Urinary bladder (tissue), 4 donors: ENCODE results near the gene PODXL2. TPM values are rescaled to one million over a fixed set of nuclear protein-coding genes. Genes with fewer than 3 reads are reported as not detected.
"Not testable (repeated sequence)": the region's sequence is repeated elsewhere in the genome, so short reads cannot be mapped to it uniquely, and the experiment has no call there.

Experiments
- DNase-seq: peaks from one replicate; pipeline ENCODE4 v3.0.0-alpha.2; 2015; ENCODE audit errors: extremely low spot score
- H3K27ac ChIP-seq: one replicate; pipeline ENCODE4 v1.5.1; 2013; ENCODE audit warnings: low read depth, mild to moderate bottlenecking, moderate library complexity
- H3K36me3 ChIP-seq: one replicate; pipeline ENCODE4 v1.6.1; 2013; ENCODE audit warnings: mild to moderate bottlenecking, moderate library complexity; ENCODE audit not compliant: insufficient read depth
- H3K4me1 ChIP-seq: one replicate; pipeline ENCODE4 v1.6.1; 2013; ENCODE audit warnings: mild to moderate bottlenecking, moderate library complexity; ENCODE audit not compliant: insufficient read depth
- H3K4me3 ChIP-seq: one replicate; pipeline ENCODE4 v1.5.1; 2013; ENCODE audit warnings: low read depth, low read length
- WGBS: extraction: QIAGEN DNeasy Blood & Tissue Kit; methylation state at CpG from one replicate; pipeline ENCODE4 v1.1.7; 2013; 5-methylcytosine and 5-hydroxymethylcytosine counted together
- polyA plus RNA-seq: library from polyadenylated mRNA; stranded (reverse); fragments of 200-250 nt; gene quantifications from one replicate; pipeline ENCODE4 v1.2.3, GENCODE V29; 2013
- total RNA-seq: library from RNA; depleted of rRNA; stranded (reverse); fragments of >200 nt; gene quantifications from one replicate; pipeline ENCODE4 v1.2.3, GENCODE V29; 2014
- donor health status: healthy with polysubstance abuse.
- donor health status: healthy.

PODXL2 gene
- total and polyA plus RNA-seq, 2 donors = 4.2 to 5.5 TPM

DNA sequence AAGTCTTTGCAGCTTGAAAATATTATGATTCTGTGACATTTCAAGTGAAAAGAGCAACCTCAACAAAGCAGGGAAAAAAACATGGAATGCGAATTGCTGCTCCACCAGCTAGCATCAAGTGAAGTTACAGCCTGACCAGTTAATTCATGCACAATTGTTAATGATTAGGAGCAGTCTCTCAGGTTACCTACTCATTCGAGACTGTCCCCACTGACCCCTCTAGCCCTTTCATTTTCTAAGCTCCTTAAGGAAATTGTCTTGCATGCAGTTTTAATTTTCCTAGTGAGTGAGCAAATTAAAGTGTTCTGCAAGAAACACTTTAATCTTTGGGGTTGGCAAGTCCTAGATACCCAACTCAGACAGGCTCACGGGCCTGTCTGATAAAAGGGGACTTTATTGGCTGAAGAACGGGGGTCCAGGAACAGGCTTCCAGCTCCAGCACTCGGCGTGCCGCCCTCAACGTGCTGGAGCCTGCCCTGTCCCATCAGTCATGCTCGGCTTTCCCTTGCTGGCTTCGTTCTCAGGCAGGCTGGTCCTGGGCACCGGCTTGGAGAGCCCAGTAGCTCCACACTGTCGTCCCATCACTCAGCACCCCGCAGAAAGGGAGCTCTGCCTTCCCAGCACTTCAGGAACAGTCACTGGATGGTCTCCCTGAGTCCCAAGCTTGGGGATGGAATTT lies 18.3 kb downstream of the PODXL2 start:
- WGBS = 78% methylated on average over 13 of the region's 13 CpGs
- no peak for DNase-seq
- no peak overlapping the region for H3K27ac ChIP-seq
- no peak overlapping the region for H3K4me3 ChIP-seq
- no peaks in the 10 kb centered on the region for H3K4me1 ChIP-seq
- no peaks in the 10 kb centered on the region for H3K36me3 ChIP-seq

DNA sequence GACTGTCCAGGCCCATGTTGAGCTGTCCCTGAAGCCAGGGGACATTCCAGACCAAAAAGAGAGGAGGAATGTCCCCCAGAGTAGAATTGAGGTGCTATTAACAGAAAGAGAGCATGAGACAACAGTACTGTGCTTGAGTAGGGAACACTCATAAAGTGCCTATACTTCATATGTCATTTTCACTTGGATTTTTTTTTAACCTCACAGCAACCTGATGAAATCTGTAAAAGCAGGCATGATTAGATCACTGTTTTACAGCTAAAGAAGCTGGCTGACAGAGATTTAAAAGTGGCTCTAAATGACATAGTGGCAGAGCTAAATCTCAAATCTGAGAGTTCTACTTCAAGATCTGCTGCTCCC lies 18.8 kb downstream of the PODXL2 start:
- no peak overlapping the region for H3K27ac ChIP-seq
- no peak for DNase-seq
- no peaks in the 10 kb centered on the region for H3K4me1 ChIP-seq
- H3K36me3 ChIP-seq = no peaks in the 10 kb centered on the region
- no peak overlapping the region for H3K4me3 ChIP-seq

DNA sequence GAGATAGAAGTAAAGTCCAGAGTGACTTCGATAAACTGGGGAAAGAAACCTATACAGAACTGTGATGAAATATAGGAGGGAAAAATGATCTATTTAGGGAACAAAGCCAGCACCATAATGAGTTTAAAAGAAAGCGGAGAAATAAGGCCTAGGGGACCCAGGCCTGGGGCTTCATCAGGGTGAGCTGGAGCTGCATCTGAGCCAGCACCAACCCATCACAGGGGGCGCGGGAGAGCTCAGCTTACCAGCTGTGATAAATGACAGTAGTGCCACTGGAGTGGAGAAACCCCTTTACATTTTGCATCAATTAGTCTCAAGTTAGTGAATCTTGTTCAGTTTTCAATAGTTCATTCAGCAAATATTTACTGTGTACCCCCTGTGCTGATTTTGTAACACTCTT lies 21.3 kb downstream of the PODXL2 start:
- H3K4me1 ChIP-seq = no peaks in the 10 kb centered on the region
- no peak overlapping the region for H3K4me3 ChIP-seq
- DNase-seq = no peak
- no peak overlapping the region for H3K27ac ChIP-seq
- 92% methylated on average over 4 of the region's 4 CpGs for WGBS
- H3K36me3 ChIP-seq = no peaks in the 10 kb centered on the region

DNA sequence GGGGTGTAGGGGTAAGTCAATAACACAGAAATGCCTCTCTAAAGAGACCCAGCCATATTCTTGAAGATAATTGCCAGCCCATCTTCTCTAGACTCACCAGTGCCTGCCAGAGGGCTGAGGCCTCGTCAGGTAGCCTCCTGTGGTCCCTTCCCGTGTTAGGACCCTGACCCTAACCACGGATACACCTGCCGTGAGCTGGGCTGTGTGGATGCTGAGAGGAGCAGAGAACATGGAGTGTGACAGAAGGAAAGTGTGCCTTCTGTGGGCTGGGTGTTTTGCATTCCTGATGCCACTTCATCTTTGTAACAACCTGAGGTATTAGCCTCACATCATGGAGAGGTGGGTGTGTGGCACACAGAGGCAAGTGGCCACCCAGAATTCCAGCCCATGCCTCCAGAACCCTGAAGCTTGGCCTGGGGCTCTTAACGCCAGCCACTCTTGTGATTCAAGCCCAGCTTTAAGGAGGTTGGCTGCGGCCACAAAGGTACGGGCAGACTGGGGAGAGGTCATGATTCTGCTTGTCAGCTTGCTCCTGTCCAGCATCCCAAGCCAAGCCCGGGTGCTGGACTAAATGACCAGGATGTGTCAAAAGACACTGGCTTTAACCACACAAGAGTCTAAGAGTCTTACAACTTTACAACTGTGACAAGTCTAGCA lies 22.7 kb downstream of the PODXL2 start:
- Histone ChIP-seq H3K36me3 (no peaks in the 10 kb centered on the region), H3K27ac (no peak overlapping the region), H3K4me3 (no peak overlapping the region), H3K4me1 (no peaks in the 10 kb centered on the region)
- WGBS = 78% methylated on average over 8 of the region's 8 CpGs
- DNase-seq = no peak

DNA sequence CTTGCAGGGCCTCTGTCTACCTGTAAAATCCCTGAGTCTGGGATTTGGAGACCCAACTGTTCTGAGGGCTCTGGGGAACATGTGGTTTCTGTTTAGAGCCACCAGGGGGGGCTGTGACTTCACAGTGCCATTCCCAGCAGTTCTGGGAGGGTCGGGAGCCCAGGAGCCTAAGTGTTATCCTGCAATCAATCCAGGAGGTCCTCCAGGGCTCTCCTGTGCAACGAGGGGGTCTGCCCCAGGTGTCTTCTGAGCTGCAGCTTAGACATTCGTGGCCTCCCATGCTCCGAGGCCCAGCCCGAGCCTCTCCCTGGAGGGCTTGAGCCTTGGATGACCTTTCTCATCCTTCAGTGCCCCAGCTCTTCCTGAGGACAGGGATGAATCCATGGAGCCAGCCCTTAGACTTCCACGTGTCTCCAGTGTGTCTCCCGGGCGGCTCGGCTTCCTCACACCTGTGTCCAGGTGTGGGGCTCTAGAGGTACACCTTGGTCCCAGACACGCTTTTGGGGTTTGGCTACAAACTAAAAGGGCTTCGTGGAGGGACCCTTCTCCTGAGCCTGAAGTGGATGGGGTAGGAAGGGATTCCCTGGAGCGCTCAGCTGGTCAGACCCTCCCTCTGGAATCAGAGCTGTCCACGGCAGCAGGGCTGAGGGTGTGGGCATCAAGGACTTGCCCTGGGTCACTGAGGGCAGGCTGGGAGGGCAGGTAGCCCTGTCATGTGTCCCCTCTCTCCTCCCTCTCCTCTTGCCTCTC lies 23.4 kb downstream of the PODXL2 start:
- no peak overlapping the region for H3K4me3 ChIP-seq
- H3K27ac ChIP-seq = no peak overlapping the region
- no peaks in the 10 kb centered on the region for H3K36me3 ChIP-seq
- no peak for DNase-seq
- WGBS = 63% methylated on average over 13 of the region's 13 CpGs
- H3K4me1 ChIP-seq = no peaks in the 10 kb centered on the region

DNA sequence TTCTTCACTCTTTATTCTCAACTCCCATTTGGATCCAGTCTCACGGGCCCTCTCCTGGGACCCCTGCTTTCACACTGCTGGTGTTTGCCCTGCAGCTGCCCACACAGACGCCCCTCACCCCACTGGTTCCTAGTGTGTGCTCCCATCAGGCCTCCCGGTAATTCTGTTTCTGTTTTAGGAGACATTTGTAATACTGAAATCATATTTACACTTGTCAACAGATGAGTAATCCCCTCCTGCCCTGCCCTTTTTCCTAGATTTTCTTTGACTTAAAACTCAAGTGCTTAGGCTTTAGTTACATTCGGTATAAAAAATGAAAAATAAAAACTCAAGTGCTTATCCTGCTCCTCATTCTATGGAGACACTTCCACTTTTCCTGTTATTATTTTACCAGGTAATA lies 25.4 kb downstream of the PODXL2 start:
- Histone ChIP-seq H3K36me3 (no peaks in the 10 kb centered on the region), H3K4me1 (no peaks in the 10 kb centered on the region), H3K27ac (no peak overlapping the region), H3K4me3 (no peak overlapping the region)
- DNase-seq = no peak
- WGBS = 76% methylated on average over 4 of the region's 4 CpGs

DNA sequence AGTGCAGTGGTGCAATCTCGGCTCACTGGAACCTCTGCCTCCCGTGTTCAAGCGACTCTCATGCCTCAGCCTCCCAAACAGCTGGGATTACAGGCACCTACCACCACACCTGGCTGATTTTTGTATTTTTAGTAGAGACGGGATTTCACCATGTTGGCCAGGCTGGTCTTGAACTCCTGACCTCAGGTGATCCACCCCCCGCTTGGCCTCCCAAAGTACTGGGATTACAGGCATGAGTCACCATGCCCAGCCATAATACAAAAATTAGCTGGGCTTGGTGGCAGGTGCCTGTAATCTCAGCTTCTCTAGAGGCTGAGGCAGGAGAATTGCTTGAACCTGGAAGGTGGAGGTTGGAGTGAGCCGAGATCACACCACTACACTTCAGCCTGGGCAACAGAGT lies 26.0 kb downstream of the PODXL2 start:
- not testable (repeated sequence) for H3K4me3 ChIP-seq, DNase-seq, H3K36me3 ChIP-seq, H3K27ac ChIP-seq, H3K4me1 ChIP-seq
- 93% methylated on average over 6 of the region's 6 CpGs for WGBS

DNA sequence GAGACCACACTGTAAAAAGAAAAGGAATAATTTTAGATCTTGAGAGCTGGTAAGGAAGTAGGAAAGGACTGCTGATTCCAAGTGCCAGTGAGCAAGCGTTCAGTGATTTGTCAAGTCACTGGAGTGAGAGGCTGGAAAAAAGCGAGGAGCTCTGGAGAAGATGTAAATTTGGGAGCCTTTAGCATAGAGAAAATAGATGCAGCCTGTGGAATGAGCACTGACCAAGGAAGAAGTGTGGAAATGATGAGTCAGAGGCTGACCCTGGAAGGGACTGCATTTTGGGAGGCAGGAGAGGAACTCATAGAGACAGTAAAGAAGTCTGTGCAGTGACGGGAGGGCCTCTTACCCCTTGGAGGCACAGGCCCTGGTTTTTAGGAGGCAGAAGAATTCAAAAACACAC lies 26.7 kb downstream of the PODXL2 start:
- no peak for DNase-seq
- H3K27ac ChIP-seq = no peak overlapping the region
- no peak overlapping the region for H3K4me3 ChIP-seq
- no peaks in the 10 kb centered on the region for H3K4me1 ChIP-seq
- WGBS = 53% methylated on average over 3 of the region's 3 CpGs
- H3K36me3 ChIP-seq = no peaks in the 10 kb centered on the region

DNA sequence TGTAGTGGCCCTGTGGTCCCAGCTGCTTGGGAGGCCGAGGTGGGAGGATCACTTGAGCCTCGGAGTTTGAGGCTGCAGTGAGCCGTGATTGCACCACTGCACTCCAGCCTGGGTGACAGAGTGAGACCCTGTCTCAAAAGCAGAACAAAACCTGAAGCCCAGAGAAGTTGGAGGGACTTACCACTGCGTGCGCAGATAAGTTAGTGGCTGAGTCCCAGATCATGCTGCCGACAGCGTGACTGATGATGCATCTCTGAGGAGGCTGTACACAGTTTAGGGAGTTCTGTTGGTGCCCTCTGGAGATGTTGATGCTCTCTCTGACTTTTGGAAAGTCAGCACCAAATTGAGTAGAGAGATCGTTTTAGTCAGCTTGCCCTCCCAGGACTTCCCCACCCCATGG lies 27.9 kb downstream of the PODXL2 start:
- Histone ChIP-seq H3K36me3 (no peaks in the 10 kb centered on the region), H3K4me1 (no peaks in the 10 kb centered on the region), H3K27ac (no peak overlapping the region), H3K4me3 (no peak overlapping the region)
- 94% methylated on average over 8 of the region's 8 CpGs for WGBS
- DNase-seq = no peak

DNA sequence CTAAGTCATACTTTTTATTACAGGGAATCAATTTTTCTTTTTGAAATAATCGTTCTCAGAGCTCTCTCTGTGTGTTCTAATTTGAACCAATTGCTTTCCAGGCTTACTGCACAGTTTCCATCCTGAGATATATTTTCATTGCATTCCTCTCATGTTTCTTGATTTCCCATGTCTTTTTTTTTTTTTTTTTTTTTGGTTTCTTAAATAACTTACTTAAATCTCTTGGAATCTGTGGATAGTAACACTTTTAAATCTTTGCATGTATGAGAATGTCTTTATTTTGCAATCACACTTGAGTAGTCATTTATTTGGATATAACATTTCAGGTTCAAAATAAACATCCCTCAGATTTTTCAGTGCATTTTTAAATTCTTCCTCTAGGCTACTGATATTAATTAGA lies 29.2 kb downstream of the PODXL2 start:
- no peak for DNase-seq
- 57% methylated on average over 1 of the region's 1 CpG for WGBS
- no peak overlapping the region for H3K27ac ChIP-seq
- H3K4me3 ChIP-seq = no peak overlapping the region
- H3K4me1 ChIP-seq = no peaks in the 10 kb centered on the region
- no peaks in the 10 kb centered on the region for H3K36me3 ChIP-seq

DNA sequence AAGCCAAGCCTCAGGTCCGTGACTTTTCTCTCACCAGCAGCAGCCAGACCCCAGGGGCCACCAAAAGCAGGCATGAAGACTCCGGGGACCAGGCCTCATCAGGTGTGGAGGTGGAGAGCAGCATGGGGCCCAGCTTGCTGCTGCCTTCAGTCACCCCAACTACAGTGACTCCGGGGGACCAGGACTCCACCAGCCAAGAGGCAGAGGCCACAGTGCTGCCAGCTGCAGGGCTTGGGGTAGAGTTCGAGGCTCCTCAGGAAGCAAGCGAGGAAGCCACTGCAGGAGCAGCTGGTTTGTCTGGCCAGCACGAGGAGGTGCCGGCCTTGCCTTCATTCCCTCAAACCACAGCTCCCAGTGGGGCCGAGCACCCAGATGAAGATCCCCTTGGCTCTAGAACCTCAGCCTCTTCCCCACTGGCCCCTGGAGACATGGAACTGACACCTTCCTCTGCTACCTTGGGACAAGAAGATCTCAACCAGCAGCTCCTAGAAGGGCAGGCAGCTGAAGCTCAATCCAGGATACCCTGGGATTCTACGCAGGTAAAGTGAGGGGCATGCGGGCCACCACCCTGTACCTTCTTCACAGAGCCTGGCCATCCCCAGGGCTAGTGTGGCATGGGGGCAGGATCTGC lies 31.8 kb downstream of the PODXL2 start:
- H3K36me3 ChIP-seq = no peaks in the 10 kb centered on the region
- no peak for DNase-seq
- H3K27ac ChIP-seq = no peak overlapping the region
- WGBS = 98% methylated on average over 10 of the region's 10 CpGs
- H3K4me1 ChIP-seq = no peaks in the 10 kb centered on the region
- H3K4me3 ChIP-seq = no peak overlapping the region

DNA sequence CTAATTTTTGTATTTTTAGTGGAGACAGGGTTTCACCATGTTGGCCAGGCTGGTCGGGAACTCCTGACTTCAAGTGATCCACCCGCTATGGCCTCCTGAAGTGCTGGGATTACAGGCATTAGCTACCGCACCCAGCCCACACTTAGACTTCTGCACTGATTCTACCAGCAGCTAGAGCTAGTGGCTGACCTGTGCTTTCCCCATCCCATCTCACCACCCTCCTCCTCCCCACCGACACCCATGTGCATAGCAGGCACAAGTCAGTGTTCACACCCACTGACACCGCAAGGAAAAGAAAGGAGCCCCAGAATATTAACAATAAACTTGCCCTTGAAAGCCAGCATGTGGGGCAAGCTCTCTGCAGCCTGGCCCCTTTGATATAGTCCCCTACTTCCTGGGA lies 32.6 kb downstream of the PODXL2 start:
- Histone ChIP-seq H3K4me1 (no peaks in the 10 kb centered on the region), H3K4me3 (no peak overlapping the region), H3K36me3 (no peaks in the 10 kb centered on the region), H3K27ac (no peak overlapping the region)
- 96% methylated on average over 5 of the region's 5 CpGs for WGBS
- DNase-seq = no peak

DNA sequence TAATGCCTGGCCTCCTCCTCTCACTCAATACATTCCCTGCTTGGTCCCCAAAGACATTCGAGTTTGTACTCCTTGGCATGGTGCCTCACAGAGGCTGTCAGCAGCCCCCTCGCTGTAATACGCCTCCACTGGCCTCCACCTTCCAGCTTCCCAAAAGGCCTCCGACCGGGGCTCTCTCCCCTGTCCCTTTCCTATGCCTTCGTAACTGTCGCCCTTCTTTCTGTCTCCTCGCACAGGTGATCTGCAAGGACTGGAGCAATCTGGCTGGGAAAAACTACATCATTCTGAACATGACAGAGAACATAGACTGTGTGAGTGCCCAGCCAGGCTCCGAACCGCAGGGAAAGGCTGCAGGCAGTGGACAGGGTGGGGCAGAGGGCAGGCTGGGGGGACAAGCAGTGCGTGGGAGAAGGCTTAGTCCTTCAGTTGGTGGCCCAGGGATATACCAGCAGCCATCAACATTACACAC lies 33.0 kb downstream of the PODXL2 start:
- no peaks in the 10 kb centered on the region for H3K4me1 ChIP-seq
- H3K36me3 ChIP-seq = no peaks in the 10 kb centered on the region
- no peak overlapping the region for H3K27ac ChIP-seq
- 81% methylated on average over 11 of the region's 11 CpGs for WGBS
- no peak overlapping the region for H3K4me3 ChIP-seq
- DNase-seq = no peak

DNA sequence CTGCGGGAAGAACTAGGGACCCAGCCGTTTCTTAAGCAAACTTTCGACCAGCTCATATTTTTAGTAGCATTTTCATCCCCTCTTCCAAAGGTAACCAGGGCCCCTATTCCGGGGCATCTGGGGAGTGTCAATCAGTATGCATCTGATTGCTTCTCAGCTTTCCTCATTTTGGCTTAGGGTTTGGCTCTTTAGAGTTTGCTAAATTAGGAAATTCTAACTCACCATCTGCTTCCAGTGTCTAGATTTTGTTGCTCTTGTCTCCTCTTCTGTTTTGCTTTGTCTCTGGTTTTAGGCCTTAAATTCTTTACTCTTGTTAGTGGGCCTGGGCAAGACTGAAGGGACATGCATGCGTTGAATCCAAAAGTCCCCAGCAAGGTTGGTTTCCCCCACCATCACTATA lies 34.2 kb downstream of the PODXL2 start:
- Histone ChIP-seq H3K36me3 (no peaks in the 10 kb centered on the region), H3K4me3 (no peak overlapping the region), H3K4me1 (no peaks in the 10 kb centered on the region), H3K27ac (no peak overlapping the region)
- no peak for DNase-seq
- 75% methylated on average over 5 of the region's 5 CpGs for WGBS
